Measurements from ENCODE around the gene PHRF1.

The PHRF1 gene

GRCh38 chr11:557328-558132 is 18.7 kb upstream of the PHRF1 start:
- DNase-seq = no peak

GRCh38 chr11:558503-558902 is 17.8 kb upstream of the PHRF1 start:
- no peak for DNase-seq

- DNase-seq = no peak
Observed at GRCh38 chr11:559020-559620, 17.1 kb upstream of the PHRF1 start.

- DNase-seq = no peak
Observed at GRCh38 chr11:559712-560304, 16.5 kb upstream of the PHRF1 start.

- peak; percentile 25 for DNase-seq
Observed at GRCh38 chr11:560305-561147, 15.7 kb upstream of the PHRF1 start, which contains the start of the genes LMNTD2 and RASSF7. LMNTD2 (minus strand) TSS chr11:560738; CDS start chr11:560716, 22 bp downstream. RASSF7 (plus strand) TSS chr11:560970; CDS start chr11:561769, 799 bp downstream.

GRCh38 chr11:561148-562003 is 14.9 kb upstream of the PHRF1 start:
- DNase-seq = no peak

GRCh38 chr11:562046-562645 is 14.1 kb upstream of the PHRF1 start:
- DNase-seq = no peak

GRCh38 chr11:563066-563811 is 13.0 kb upstream of the PHRF1 start:
- DNase-seq = no peak

- no peak for DNase-seq
Observed at GRCh38 chr11:563812-564578, 12.3 kb upstream of the PHRF1 start.

GRCh38 chr11:565921-566509 is 10.3 kb upstream of the PHRF1 start:
- no peak for DNase-seq

- DNase-seq = no peak
Observed at GRCh38 chr11:567011-567628, 9.2 kb upstream of the PHRF1 start.

GRCh38 chr11:567629-568292 is 8.5 kb upstream of the PHRF1 start:
- DNase-seq = no peak

- peak; percentile 68 for DNase-seq
Observed at GRCh38 chr11:568306-569157, 7.7 kb upstream of the PHRF1 start.

- DNase-seq = no peak
Observed at GRCh38 chr11:569158-569885, 6.9 kb upstream of the PHRF1 start.

GRCh38 chr11:571802-572185 is 4.5 kb upstream of the PHRF1 start:
- no peak for DNase-seq

GRCh38 chr11:573146-573759 is 3.0 kb upstream of the PHRF1 start:
- no peak for DNase-seq
